HG03196 (cell line): ENCODE measurements around the gene NBPF12.
"Not testable (repeated sequence)": the region's sequence is repeated elsewhere in the genome, so short reads cannot be mapped to it uniquely, and the experiment has no call there.

Experiments
- ATAC-seq: cut with Tn5 transposase; IDR thresholded peaks from one replicate; pipeline ENCODE4 v1.9.1; 2021; ENCODE audit not compliant: unreplicated experiment

Gene NBPF12

GRCh38 chr1:146972681-146973080, 34.6 kb downstream of the NBPF12 start:
- not testable (repeated sequence) for ATAC-seq

GRCh38 chr1:146985855-146986254, 47.7 kb downstream of the NBPF12 start:
- ATAC-seq, result not testable (repeated sequence)

DNA sequence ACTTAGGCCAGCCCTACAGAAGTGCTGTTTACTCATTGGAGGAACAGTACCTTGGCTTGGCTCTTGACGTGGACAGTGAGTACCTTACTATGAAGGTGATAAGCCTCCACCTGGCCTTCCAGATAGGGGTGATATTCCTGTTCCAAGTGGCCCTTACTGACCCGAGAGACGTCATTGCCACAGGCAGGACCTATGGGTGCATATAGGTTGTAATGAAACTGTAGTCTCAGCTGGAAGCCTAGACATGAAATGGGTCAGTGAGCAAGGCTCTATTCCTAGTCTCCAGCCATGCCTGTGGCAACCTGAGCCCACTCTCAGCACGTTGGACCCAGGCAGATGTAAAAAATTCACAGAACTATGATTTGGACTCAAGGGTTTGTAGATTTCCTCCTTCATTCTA, 48.3 kb downstream of the NBPF12 start:
- not testable (repeated sequence) for ATAC-seq

DNA sequence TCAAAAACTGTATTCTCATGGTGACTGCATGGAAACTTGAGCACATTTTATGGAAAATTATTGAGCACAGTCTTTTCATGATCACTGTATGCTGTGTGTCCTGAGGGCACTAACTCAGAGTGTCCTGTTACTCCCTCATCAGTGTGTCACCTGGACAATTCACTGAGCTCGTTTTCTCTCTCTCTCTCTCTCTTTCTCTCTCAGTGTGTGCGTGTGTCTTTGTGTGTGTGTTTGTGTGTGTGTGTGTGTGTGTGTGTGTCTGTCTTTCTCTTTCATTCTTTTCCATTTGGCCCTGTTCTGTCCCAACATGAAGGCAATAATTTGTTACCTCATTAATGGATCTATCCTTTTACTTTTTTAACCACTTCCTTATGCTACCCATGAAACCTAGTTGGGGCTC, 49.4 kb downstream of the NBPF12 start:
- not testable (repeated sequence) for ATAC-seq

GRCh38 chr1:146989455-146989854, 51.3 kb downstream of the NBPF12 start:
- ATAC-seq, result not testable (repeated sequence)

- not testable (repeated sequence) for ATAC-seq
Measured at GRCh38 chr1:147008495-147008894, 70.4 kb downstream of the NBPF12 start.

DNA sequence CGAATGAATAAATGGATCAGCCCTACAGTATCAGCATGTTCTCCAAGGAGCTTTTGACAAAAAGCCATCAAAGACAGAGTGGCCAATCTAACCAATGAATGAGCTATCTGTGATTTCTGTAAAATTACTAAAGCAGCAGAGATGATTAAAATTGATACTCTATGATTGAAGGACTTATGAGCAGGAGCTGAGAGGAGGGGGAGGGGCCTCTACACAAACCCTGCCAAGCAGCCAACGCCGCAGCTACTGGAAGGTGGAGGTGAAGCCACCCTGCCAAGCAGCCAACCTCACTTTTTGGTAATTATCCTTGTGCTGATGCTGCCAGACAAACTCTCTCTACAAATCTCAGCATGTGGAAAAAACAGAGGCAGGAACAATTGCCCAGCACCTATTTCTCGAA, 88.9 kb downstream of the NBPF12 start:
- ATAC-seq, result not testable (repeated sequence)

GRCh38 chr1:147030066-147030653, 92.0 kb downstream of the NBPF12 start:
- ATAC-seq, result not testable (repeated sequence)

- no peak for ATAC-seq
Measured at GRCh38 chr1:147039916-147040315, 101.8 kb downstream of the NBPF12 start.

- not testable (repeated sequence) for ATAC-seq
Measured at GRCh38 chr1:147042891-147043290, 104.8 kb downstream of the NBPF12 start.

DNA sequence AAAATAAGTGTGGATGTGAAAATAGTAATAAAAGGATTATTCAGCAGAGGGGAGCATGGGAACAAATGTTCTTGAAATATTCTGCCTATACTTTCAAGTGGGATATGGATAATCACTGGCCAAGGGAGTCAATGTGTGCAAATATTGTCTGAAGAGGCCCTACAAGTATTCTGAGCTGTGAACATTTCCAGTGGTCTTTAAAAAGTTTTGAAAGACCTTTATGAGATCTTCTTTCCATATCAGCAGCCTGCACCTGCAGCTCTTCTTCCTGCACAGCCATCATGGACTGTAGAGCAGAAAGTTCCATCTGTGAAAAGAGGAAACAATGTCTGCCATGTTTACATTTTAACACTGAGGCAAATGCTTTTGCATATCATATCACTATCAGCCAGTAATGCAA, 106.4 kb downstream of the NBPF12 start:
- not testable (repeated sequence) for ATAC-seq
